HepG2 (cell line): ENCODE results near the gene P2RX3.

Source experiments
- CEBPB ChIP-seq: IDR thresholded peaks from 2 replicates; pipeline ENCODE4 v1.6.1; 2011; ENCODE audit warnings: low read depth, low read length, improper control_type of control experiment, borderline replicate concordance
- SMAD3 ChIP-seq: sonication (generic); formaldehyde crosslinking; IDR thresholded peaks from 2 replicates; pipeline ENCODE4 v1.4.0; 2020; ENCODE audit warnings: missing genetic modification reagents
- SMC3 ChIP-seq: IDR thresholded peaks from 2 replicates; pipeline ENCODE4 v1.6.1; 2011; ENCODE audit warnings: low read length, improper control_type of control experiment
- TAF1 ChIP-seq: sonication (generic); formaldehyde crosslinking; IDR thresholded peaks from 2 replicates; pipeline ENCODE4 v1.4.0; 2020; ENCODE audit warnings: missing genetic modification reagents
- TCF7L2 ChIP-seq: IDR thresholded peaks from 2 replicates; pipeline ENCODE4 v1.6.1; 2011; ENCODE audit warnings: mild to moderate bottlenecking, low read depth, low read length, moderate library complexity
- ZFP90 ChIP-seq: sonication (generic); formaldehyde crosslinking; IDR thresholded peaks from 2 replicates; pipeline ENCODE4 v1.8.0; 2022; ENCODE audit warnings: missing genetic modification reagents, mild to moderate bottlenecking, inconsistent platforms, borderline replicate concordance
- ZSCAN30 ChIP-seq: sonication (generic); formaldehyde crosslinking; IDR thresholded peaks from 2 replicates; pipeline ENCODE4 v1.5.0; 2020; ENCODE audit warnings: mild to moderate bottlenecking, missing genetic modification reagents
- TF ChIP-seq, protein P1 (sequence below): sonication (generic); formaldehyde crosslinking; IDR thresholded peaks from 2 replicates; pipeline ENCODE4 v1.8.1; 2023; ENCODE audit warnings: mild to moderate bottlenecking, missing genetic modification reagents
- TF ChIP-seq, protein P2 (sequence below), 2 experiments: sonication (generic) in 1 of 2; formaldehyde crosslinking in 1 of 2; IDR thresholded peaks; 2 replicates each; pipeline versions ENCODE4 v1.5.1 to v1.6.1; 2011 to 2020; ENCODE audit warnings: borderline replicate concordance in 1 of 2, low read depth in 1 of 2, low read length in 1 of 2, mild to moderate bottlenecking in 1 of 2, missing genetic modification reagents in 1 of 2, moderate library complexity in 1 of 2
- TF ChIP-seq, protein P3 (sequence below): sonication (generic); formaldehyde crosslinking; IDR thresholded peaks from 2 replicates; pipeline ENCODE4 v1.4.0; 2020; ENCODE audit warnings: missing genetic modification reagents, borderline replicate concordance

GRCh38 chr11:57391111-57391510 is 53.0 kb downstream of the P2RX3 start:
- TF ChIP-seq TAF1 (CRISPR knock-in tag) (no peak), SMC3 (no peak), ZFP90 (CRISPR knock-in tag) (no peak), ZSCAN30 (CRISPR knock-in tag) (no peak), SMAD3 (CRISPR knock-in tag) (no peak), CEBPB (no peak), TCF7L2 (no peak)
- TF ChIP-seq, protein P1, sequence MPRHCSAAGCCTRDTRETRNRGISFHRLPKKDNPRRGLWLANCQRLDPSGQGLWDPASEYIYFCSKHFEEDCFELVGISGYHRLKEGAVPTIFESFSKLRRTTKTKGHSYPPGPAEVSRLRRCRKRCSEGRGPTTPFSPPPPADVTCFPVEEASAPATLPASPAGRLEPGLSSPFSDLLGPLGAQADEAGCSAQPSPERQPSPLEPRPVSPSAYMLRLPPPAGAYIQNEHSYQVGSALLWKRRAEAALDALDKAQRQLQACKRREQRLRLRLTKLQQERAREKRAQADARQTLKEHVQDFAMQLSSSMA (CRISPR knock-in tag): no peak
- TF ChIP-seq, protein P2, sequence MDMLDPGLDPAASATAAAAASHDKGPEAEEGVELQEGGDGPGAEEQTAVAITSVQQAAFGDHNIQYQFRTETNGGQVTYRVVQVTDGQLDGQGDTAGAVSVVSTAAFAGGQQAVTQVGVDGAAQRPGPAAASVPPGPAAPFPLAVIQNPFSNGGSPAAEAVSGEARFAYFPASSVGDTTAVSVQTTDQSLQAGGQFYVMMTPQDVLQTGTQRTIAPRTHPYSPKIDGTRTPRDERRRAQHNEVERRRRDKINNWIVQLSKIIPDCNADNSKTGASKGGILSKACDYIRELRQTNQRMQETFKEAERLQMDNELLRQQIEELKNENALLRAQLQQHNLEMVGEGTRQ (IDR thresholded peaks at IDR 0.05; ENCODE audit: low read depth, low read length): no peak
- TF ChIP-seq, protein P2 (CRISPR knock-in tag; IDR thresholded peaks at IDR 0.05; ENCODE audit: borderline replicate concordance): no peak
- TF ChIP-seq, protein P3, sequence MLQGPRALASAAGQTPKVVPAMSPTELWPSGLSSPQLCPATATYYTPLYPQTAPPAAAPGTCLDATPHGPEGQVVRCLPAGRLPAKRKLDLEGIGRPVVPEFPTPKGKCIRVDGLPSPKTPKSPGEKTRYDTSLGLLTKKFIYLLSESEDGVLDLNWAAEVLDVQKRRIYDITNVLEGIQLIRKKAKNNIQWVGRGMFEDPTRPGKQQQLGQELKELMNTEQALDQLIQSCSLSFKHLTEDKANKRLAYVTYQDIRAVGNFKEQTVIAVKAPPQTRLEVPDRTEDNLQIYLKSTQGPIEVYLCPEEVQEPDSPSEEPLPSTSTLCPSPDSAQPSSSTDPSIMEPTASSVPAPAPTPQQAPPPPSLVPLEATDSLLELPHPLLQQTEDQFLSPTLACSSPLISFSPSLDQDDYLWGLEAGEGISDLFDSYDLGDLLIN (CRISPR knock-in tag): no peak
